WTC11 (cell line): Measurements from ENCODE around the gene SSB. TPM values are rescaled to one million over a fixed set of nuclear protein-coding genes. Genes with fewer than 3 reads are reported as not detected.

Experiments
- ATAC-seq: fragments of 200-7000 bp; cut with Tn5 transposase; 2 replicates; pipeline ENCODE4 v1.10.0; 2021; ENCODE audit warnings: mild to moderate bottlenecking, moderate library complexity
- CTCF ChIA-PET: fragments of 300-600 bp; sonication (Branson Sonifier 250); formaldehyde crosslinking; loops from one replicate; lab custom pipeline; 2021; ENCODE audit warnings: antibody characterized with exemption; lab: Charles Lee
- POLR2A ChIA-PET: fragments of 350-600 bp; sonication (Branson Sonifier 250); formaldehyde crosslinking; loops from one replicate; lab custom pipeline; 2021; ENCODE audit warnings: antibody characterized with exemption; lab: Charles Lee
- DNase-seq: peaks from one replicate; pipeline ENCODE4 v3.0.0; 2021; ENCODE audit warnings: low spot score
- H3K27ac Mint-ChIP-seq: 2 replicates; pipeline ENCODE4 v1.8.0; 2021; ENCODE audit warnings: mixed read lengths
- H3K27me3 Mint-ChIP-seq: 2 replicates; pipeline ENCODE4 v1.8.0; 2021; ENCODE audit warnings: low read depth, mild to moderate bottlenecking, moderate library complexity, mixed read lengths
- H3K36me3 Mint-ChIP-seq: 2 replicates; pipeline ENCODE4 v1.8.0; 2021; ENCODE audit warnings: mixed read lengths
- H3K4me1 Mint-ChIP-seq: 2 replicates; pipeline ENCODE4 v1.8.0; 2022; ENCODE audit warnings: mixed read lengths
- H3K4me3 Mint-ChIP-seq: 2 replicates; pipeline ENCODE4 v1.8.0; 2021; ENCODE audit warnings: mild to moderate bottlenecking, moderate library complexity, mixed read lengths
- H3K9me3 Mint-ChIP-seq: 2 replicates; pipeline ENCODE4 v1.8.0; 2021; ENCODE audit warnings: mixed read lengths
- ATF1 ChIP-seq: sonication (generic); formaldehyde crosslinking; IDR thresholded peaks from 2 replicates; pipeline ENCODE4 v1.8.1; 2023; ENCODE audit warnings: mild to moderate bottlenecking, moderate library complexity, missing genetic modification reagents
- ATF6 ChIP-seq: sonication (generic); formaldehyde crosslinking; IDR thresholded peaks from 2 replicates; pipeline ENCODE4 v1.8.1; 2023; ENCODE audit warnings: mild to moderate bottlenecking, missing genetic modification reagents
- CTCF ChIP-seq: fragments of 200-600 bp; IDR thresholded peaks from 2 replicates; pipeline ENCODE4 v1.8.0; 2022; ENCODE audit warnings: antibody characterized with exemption
- EMX1 ChIP-seq: fragments of 250-450 bp; sonication (Bioruptor Pico); IDR thresholded peaks from 2 replicates; pipeline ENCODE4 v1.8.0; 2021; ENCODE audit warnings: mild to moderate bottlenecking
- ETV6 ChIP-seq: sonication (generic); formaldehyde crosslinking; IDR thresholded peaks from 2 replicates; pipeline ENCODE4 v1.8.1; 2022; ENCODE audit warnings: mild to moderate bottlenecking, missing genetic modification reagents
- FOXP4 ChIP-seq: sonication (generic); formaldehyde crosslinking; IDR thresholded peaks from 2 replicates; pipeline ENCODE4 v1.8.0; 2022; ENCODE audit warnings: mild to moderate bottlenecking, missing genetic modification reagents
- HMGXB4 ChIP-seq: sonication (generic); formaldehyde crosslinking; IDR thresholded peaks from 2 replicates; pipeline ENCODE4 v1.8.1; 2023; ENCODE audit warnings: mild to moderate bottlenecking, moderate library complexity, missing genetic modification reagents
- MLX ChIP-seq: sonication (generic); formaldehyde crosslinking; IDR thresholded peaks from 2 replicates; pipeline ENCODE4 v1.8.1; 2023; ENCODE audit warnings: mild to moderate bottlenecking, missing genetic modification reagents, moderate library complexity
- NFATC4 ChIP-seq: fragments of 250-450 bp; sonication (Bioruptor Pico); IDR thresholded peaks from 2 replicates; pipeline ENCODE4 v1.9.0; 2021; ENCODE audit warnings: mild to moderate bottlenecking
- NR1H2 ChIP-seq: sonication (generic); formaldehyde crosslinking; IDR thresholded peaks from 2 replicates; pipeline ENCODE4 v1.9.0; 2021; ENCODE audit warnings: mild to moderate bottlenecking, moderate library complexity, missing genetic modification reagents
- OVOL2 ChIP-seq: fragments of 250-450 bp; sonication (Bioruptor Pico); IDR thresholded peaks from 2 replicates; pipeline ENCODE4 v1.9.0; 2021; ENCODE audit warnings: mild to moderate bottlenecking, borderline replicate concordance
- RELA ChIP-seq: sonication (generic); formaldehyde crosslinking; IDR thresholded peaks from 2 replicates; pipeline ENCODE4 v1.8.1; 2022; ENCODE audit warnings: missing genetic modification reagents, mild to moderate bottlenecking, borderline replicate concordance
- SOX15 ChIP-seq: fragments of 250-450 bp; sonication (Bioruptor Pico); IDR thresholded peaks from 2 replicates; pipeline ENCODE4 v1.9.0; 2021; ENCODE audit warnings: mild to moderate bottlenecking
- SP1 ChIP-seq: sonication (generic); formaldehyde crosslinking; conservative IDR thresholded peaks from 2 replicates; pipeline ENCODE4 v1.8.1; 2022; ENCODE audit warnings: missing genetic modification reagents
- TCF7 ChIP-seq: sonication (generic); formaldehyde crosslinking; IDR thresholded peaks from 2 replicates; pipeline ENCODE4 v1.8.0; 2022; ENCODE audit warnings: mild to moderate bottlenecking, low read depth, missing genetic modification reagents, moderate library complexity
- ZMAT4 ChIP-seq: fragments of 250-450 bp; sonication (Bioruptor Pico); IDR thresholded peaks from 2 replicates; pipeline ENCODE4 v1.9.0; 2021; ENCODE audit warnings: mild to moderate bottlenecking
- ZNF281 ChIP-seq: sonication (generic); formaldehyde crosslinking; IDR thresholded peaks from 2 replicates; pipeline ENCODE4 v1.8.0; 2023; ENCODE audit warnings: mild to moderate bottlenecking, missing genetic modification reagents
- total RNA-seq: library from RNA; stranded (reverse); gene quantifications from 3 replicates; pipeline ENCODE4 v1.2.3, GENCODE V29; 2021

Gene SSB
- total RNA-seq, 1 experiment from 2014 or later, result 235 TPM

GRCh38 chr2:169776252-169776761 lies 22.4 kb upstream of the SSB start:
- no peaks in the 10 kb centered on the region for H3K27me3 Mint-ChIP-seq
- H3K9me3 Mint-ChIP-seq, result peaks cover 5% of the 10 kb centered on the region
- no peak overlapping the region for H3K27ac Mint-ChIP-seq
- H3K36me3 Mint-ChIP-seq, result no peaks in the 10 kb centered on the region
- no peak for DNase-seq
- POLR2A ChIA-PET, result no interaction called here
- no peak for TF ChIP-seq EMX1 (CRISPR knock-in tag)
- TF ChIP-seq CTCF, result no peak
- no peak for TF ChIP-seq TCF7
- TF ChIP-seq ZMAT4 (CRISPR knock-in tag), result no peak
- no peak for TF ChIP-seq ETV6 (CRISPR knock-in tag)
- CTCF ChIA-PET, result interaction anchor here (0.6 kb wide), 1 partner anchor 324 kb away, joined by 3 read pairs; no protein-coding TSS in a partner anchor
- H3K4me3 Mint-ChIP-seq, result no peak overlapping the region
- H3K4me1 Mint-ChIP-seq, result no peaks in the 10 kb centered on the region
- no peak for ATAC-seq

- POLR2A ChIA-PET, result no interaction called here
- CTCF ChIA-PET, result no interaction called here
- ATAC-seq (no peak), DNase-seq (no peak)
- Mint-ChIP-seq H3K4me1 (no peaks in the 10 kb centered on the region), H3K27ac (peak overlapping the region; percentile 12; the same call in 1 of the 2 replicates), H3K9me3 (peaks cover 5% of the 10 kb centered on the region), H3K4me3 (no peak overlapping the region), H3K27me3 (no peaks in the 10 kb centered on the region), H3K36me3 (no peaks in the 10 kb centered on the region)
- TF ChIP-seq ATF6, result no peak
These were observed 20.2 kb upstream of the SSB start for GRCh38 chr2:169778446-169778845.

- DNase-seq (no peak), ATAC-seq (no peak)
- CTCF ChIA-PET, result interaction anchor here (1.2 kb wide), 1 partner anchor 13 kb away, joined by 5 read pairs; no protein-coding TSS in a partner anchor
- Mint-ChIP-seq H3K27ac (no peak overlapping the region), H3K4me3 (no peak overlapping the region), H3K9me3 (peaks cover 5% of the 10 kb centered on the region), H3K36me3 (no peaks in the 10 kb centered on the region), H3K4me1 (no peaks in the 10 kb centered on the region), H3K27me3 (no peaks in the 10 kb centered on the region)
- no peak for TF ChIP-seq FOXP4 (CRISPR knock-in tag)
- TF ChIP-seq OVOL2, result no peak
- no peak for TF ChIP-seq RELA (CRISPR knock-in tag)
- no peak for TF ChIP-seq SOX15 (CRISPR knock-in tag)
- TF ChIP-seq NFATC4, result no peak
- TF ChIP-seq NR1H2 (CRISPR knock-in tag), result no peak
- TF ChIP-seq ATF1, result no peak
- TF ChIP-seq SP1 (CRISPR knock-in tag), result no peak
- TF ChIP-seq MLX (CRISPR knock-in tag), result no peak
- no peak for TF ChIP-seq HMGXB4 (CRISPR knock-in tag)
- no peak for TF ChIP-seq ZNF281 (CRISPR knock-in tag)
- POLR2A ChIA-PET, result no interaction called here
These were observed 17.2 kb upstream of the SSB start for GRCh38 chr2:169781249-169782013.
